NCI-H748 (cell line): Measurements from ENCODE around the gene OTUD7B.
A peak's percentile ranks its signal among the peaks of the same experiment; 100 is the strongest.
"Not testable (repeated sequence)": the region's sequence is repeated elsewhere in the genome, so short reads cannot be mapped to it uniquely, and the experiment has no call there.

ENCODE experiments used
- DNase-seq: peaks from one replicate; lab custom pipeline; 2025; ENCODE audit not compliant: unreplicated experiment; lab: John Stamatoyannopoulos, UW

The OTUD7B gene

GRCh38 chr1:150010393-150011115 is at the start of gene OTUD7B:
OTUD7B (minus strand) TSS chr1:150010726; CDS start chr1:149977510, 33,216 bp downstream.
- DNase-seq = peak; percentile 90

- no peak for DNase-seq
Measured at GRCh38 chr1:150060260-150060659, 49.7 kb upstream of the OTUD7B start.

GRCh38 chr1:150056407-150056806 is 45.9 kb upstream of the OTUD7B start:
- no peak for DNase-seq

- not testable (repeated sequence) for DNase-seq
Measured at GRCh38 chr1:150055507-150055906, 45.0 kb upstream of the OTUD7B start.

- DNase-seq = no peak
Measured at GRCh38 chr1:150053926-150054325, 43.4 kb upstream of the OTUD7B start.

GRCh38 chr1:150051905-150052412 is 41.4 kb upstream of the OTUD7B start:
- DNase-seq = not testable (repeated sequence)

GRCh38 chr1:150051089-150051373 is 40.5 kb upstream of the OTUD7B start:
- no peak for DNase-seq

GRCh38 chr1:150049926-150050325 is 39.4 kb upstream of the OTUD7B start:
- DNase-seq = no peak

- DNase-seq = no peak
Measured at GRCh38 chr1:150034336-150034735, 23.8 kb upstream of the OTUD7B start.

- no peak for DNase-seq
Measured at GRCh38 chr1:150028322-150028721, 17.8 kb upstream of the OTUD7B start.

GRCh38 chr1:150024156-150024555 is 13.6 kb upstream of the OTUD7B start:
- DNase-seq = no peak

GRCh38 chr1:150022357-150022756 is 11.8 kb upstream of the OTUD7B start:
- peak; percentile 49 for DNase-seq

GRCh38 chr1:150021191-150021694 is 10.7 kb upstream of the OTUD7B start:
- DNase-seq = no peak

GRCh38 chr1:150020711-150021110 is 10.2 kb upstream of the OTUD7B start:
- no peak for DNase-seq

GRCh38 chr1:150018165-150018564 is 7.6 kb upstream of the OTUD7B start:
- DNase-seq = no peak

- DNase-seq = no peak
Measured at GRCh38 chr1:150017206-150017750, 6.8 kb upstream of the OTUD7B start.

GRCh38 chr1:150015651-150016131 is 5.2 kb upstream of the OTUD7B start:
- no peak for DNase-seq

- no peak for DNase-seq
Measured at GRCh38 chr1:150012611-150013010, 2.1 kb upstream of the OTUD7B start.

GRCh38 chr1:150009604-150010392 is 728 bp downstream of the OTUD7B start:
- peak; percentile 64 for DNase-seq

GRCh38 chr1:150008699-150009098 is 1.8 kb downstream of the OTUD7B start:
- DNase-seq = peak; percentile 97

- DNase-seq = no peak
Measured at GRCh38 chr1:150006881-150007421, 3.6 kb downstream of the OTUD7B start.
